ENCODE measurements around the gene GNAL. TPM values are rescaled to one million over a fixed set of nuclear protein-coding genes. Genes with fewer than 3 reads are reported as not detected.

The GNAL gene
- total RNA-seq, 1 donor from 2014 or later = 2.6 TPM

DNA sequence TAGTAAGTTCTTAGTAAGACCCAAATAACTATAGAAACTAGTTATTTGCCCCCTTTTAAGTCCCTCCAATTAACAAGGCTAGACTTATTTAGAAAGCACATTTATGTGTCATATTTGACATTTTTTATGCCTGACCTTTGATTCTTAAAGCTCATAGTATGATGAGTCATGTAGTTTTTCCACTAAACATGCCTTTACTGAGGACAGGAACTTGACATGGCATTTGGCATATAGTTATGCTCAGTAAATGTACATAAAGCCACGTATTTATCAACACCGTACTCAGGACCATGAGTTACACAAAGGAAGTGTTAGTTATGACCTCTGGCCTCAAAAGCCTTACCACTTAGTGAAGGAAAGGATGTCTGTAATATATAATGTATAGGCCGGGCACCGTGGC, 78.9 kb downstream of the GNAL start:
- Histone ChIP-seq H3K9ac (ENCODE audit: low read depth in 1 of 3, low read length in 3 of 3) (no peak overlapping the region), H3K4me3 (ENCODE audit: low read length in 3 of 3) (no peak overlapping the region), H3K36me3 (ENCODE audit: control insufficient read depth in 3 of 3, insufficient read depth in 3 of 3, low read length in 3 of 3) (no peaks in the 10 kb centered on the region), H3K27ac (ENCODE audit: low read depth, low read length) (no peak overlapping the region), H3K4me1 (ENCODE audit: control insufficient read depth in 3 of 3, insufficient read depth in 3 of 3, low read length in 3 of 3) (no peaks in the 10 kb centered on the region), H3K27me3 (ENCODE audit: control insufficient read depth in 3 of 3, insufficient read depth in 3 of 3, low read length in 3 of 3) (no peaks in the 10 kb centered on the region), H3K9me3 (ENCODE audit: control insufficient read depth in 3 of 3, low read length in 3 of 3) (no peaks in the 10 kb centered on the region)

- no peak overlapping the region for H3K27ac ChIP-seq (ENCODE audit: low read depth, low read length)
- no peaks in the 10 kb centered on the region for H3K27me3 ChIP-seq (ENCODE audit: control insufficient read depth in 3 of 3, insufficient read depth in 3 of 3, low read length in 3 of 3)
- H3K4me1 ChIP-seq (ENCODE audit: control insufficient read depth in 3 of 3, insufficient read depth in 3 of 3, low read length in 3 of 3) = no peaks in the 10 kb centered on the region
- H3K9me3 ChIP-seq (ENCODE audit: control insufficient read depth in 3 of 3, low read length in 3 of 3) = no peaks in the 10 kb centered on the region
- H3K9ac ChIP-seq (ENCODE audit: low read depth in 1 of 3, low read length in 3 of 3) = no peak overlapping the region
- no peaks in the 10 kb centered on the region for H3K36me3 ChIP-seq (ENCODE audit: control insufficient read depth in 3 of 3, insufficient read depth in 3 of 3, low read length in 3 of 3)
- H3K4me3 ChIP-seq (ENCODE audit: low read length in 3 of 3) = no peak overlapping the region
Observed at GRCh38 chr18:11775436-11776174, 86.5 kb downstream of the GNAL start.

DNA sequence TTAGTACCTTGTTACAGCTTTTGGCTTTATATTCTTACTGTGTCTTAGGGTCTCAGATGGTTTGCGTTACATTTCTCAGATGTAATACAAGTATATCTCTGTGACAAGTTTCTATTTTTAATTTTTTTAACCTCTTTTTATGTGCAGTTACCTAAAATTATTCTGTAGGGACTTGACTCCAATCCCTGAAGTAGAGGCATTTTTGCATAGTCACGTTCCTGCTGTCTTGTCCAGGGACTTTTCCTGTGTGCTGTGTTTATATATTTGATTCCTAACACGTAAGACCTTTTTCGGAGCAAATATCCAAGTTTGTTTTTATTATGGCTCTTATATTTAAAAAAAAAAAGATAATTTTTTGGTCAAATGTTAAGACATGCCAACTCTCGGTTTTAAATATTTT, 91.0 kb downstream of the GNAL start:
- no peaks in the 10 kb centered on the region for H3K36me3 ChIP-seq (ENCODE audit: control insufficient read depth in 3 of 3, insufficient read depth in 3 of 3, low read length in 3 of 3)
- H3K9ac ChIP-seq (ENCODE audit: low read depth in 1 of 3, low read length in 3 of 3) = no peak overlapping the region
- H3K27ac ChIP-seq (ENCODE audit: low read depth, low read length) = no peak overlapping the region
- H3K4me3 ChIP-seq (ENCODE audit: low read length in 3 of 3) = no peak overlapping the region
- H3K4me1 ChIP-seq (ENCODE audit: control insufficient read depth in 3 of 3, insufficient read depth in 3 of 3, low read length in 3 of 3) = no peaks in the 10 kb centered on the region
- no peaks in the 10 kb centered on the region for H3K27me3 ChIP-seq (ENCODE audit: control insufficient read depth in 3 of 3, insufficient read depth in 3 of 3, low read length in 3 of 3)
- H3K9me3 ChIP-seq (ENCODE audit: control insufficient read depth in 3 of 3, low read length in 3 of 3) = no peaks in the 10 kb centered on the region

GRCh38 chr18:11783716-11784331, 94.8 kb downstream of the GNAL start:
- H3K4me3 ChIP-seq (ENCODE audit: low read length in 3 of 3) = no peak overlapping the region
- no peaks in the 10 kb centered on the region for H3K36me3 ChIP-seq (ENCODE audit: control insufficient read depth in 3 of 3, insufficient read depth in 3 of 3, low read length in 3 of 3)
- H3K9me3 ChIP-seq (ENCODE audit: control insufficient read depth in 3 of 3, low read length in 3 of 3) = no peaks in the 10 kb centered on the region
- no peak overlapping the region for H3K27ac ChIP-seq (ENCODE audit: low read depth, low read length)
- H3K9ac ChIP-seq (ENCODE audit: low read depth in 1 of 3, low read length in 3 of 3) = no peak overlapping the region
- no peaks in the 10 kb centered on the region for H3K27me3 ChIP-seq (ENCODE audit: control insufficient read depth in 3 of 3, insufficient read depth in 3 of 3, low read length in 3 of 3)
- H3K4me1 ChIP-seq (ENCODE audit: control insufficient read depth in 3 of 3, insufficient read depth in 3 of 3, low read length in 3 of 3) = no peaks in the 10 kb centered on the region

DNA sequence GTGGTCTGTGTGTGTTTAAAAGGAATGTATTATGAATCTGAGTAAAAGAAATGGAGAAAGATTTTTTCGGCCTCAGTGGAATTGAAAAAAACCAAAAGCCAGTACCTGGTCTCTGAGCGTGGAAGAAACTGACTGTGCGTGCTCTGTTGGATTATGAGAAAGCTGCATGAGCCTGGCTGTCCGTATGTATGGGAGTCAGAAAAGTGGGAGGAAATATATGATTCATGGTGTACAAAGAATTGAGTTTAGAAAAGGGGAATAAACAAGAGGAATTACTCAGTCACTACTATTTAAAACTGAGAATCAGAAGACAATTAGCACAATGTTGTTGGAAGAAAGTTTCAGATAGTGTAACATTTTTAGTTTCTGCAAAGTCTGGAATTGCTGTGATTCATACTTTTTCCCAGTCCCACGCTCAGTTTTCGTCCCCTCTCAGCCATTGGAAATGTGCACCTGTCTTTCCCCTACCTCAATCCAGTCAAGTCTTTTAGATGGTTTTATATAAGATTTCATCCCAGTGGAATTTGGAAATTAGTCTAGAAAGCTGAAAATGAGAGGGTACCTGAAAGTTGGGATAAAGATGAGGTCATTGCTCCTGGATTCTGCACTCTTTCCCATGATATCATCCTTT, 95.7 kb downstream of the GNAL start:
- no peaks in the 10 kb centered on the region for H3K9me3 ChIP-seq (ENCODE audit: control insufficient read depth in 3 of 3, low read length in 3 of 3)

GRCh38 chr18:11785444-11786055, 96.5 kb downstream of the GNAL start:
- no peaks in the 10 kb centered on the region for H3K4me1 ChIP-seq (ENCODE audit: control insufficient read depth in 3 of 3, insufficient read depth in 3 of 3, low read length in 3 of 3)
- no peaks in the 10 kb centered on the region for H3K9me3 ChIP-seq (ENCODE audit: control insufficient read depth in 3 of 3, low read length in 3 of 3)
- no peak overlapping the region for H3K9ac ChIP-seq (ENCODE audit: low read depth in 1 of 3, low read length in 3 of 3)
- H3K27me3 ChIP-seq (ENCODE audit: control insufficient read depth in 3 of 3, insufficient read depth in 3 of 3, low read length in 3 of 3) = no peaks in the 10 kb centered on the region
- H3K36me3 ChIP-seq (ENCODE audit: control insufficient read depth in 3 of 3, insufficient read depth in 3 of 3, low read length in 3 of 3) = no peaks in the 10 kb centered on the region
- H3K27ac ChIP-seq (ENCODE audit: low read depth, low read length) = no peak overlapping the region
- peak overlapping the region in 1 of 3 donors; percentile 2 for H3K4me3 ChIP-seq (ENCODE audit: low read length in 3 of 3)

More for the DNA sequence above, 95.7 kb downstream of the GNAL start:
- no peak overlapping the region for H3K9ac ChIP-seq (ENCODE audit: low read depth in 1 of 3, low read length in 3 of 3)
- no peak overlapping the region for H3K4me3 ChIP-seq (ENCODE audit: low read length in 3 of 3)
- H3K27ac ChIP-seq (ENCODE audit: low read depth, low read length) = no peak overlapping the region
- H3K4me1 ChIP-seq (ENCODE audit: control insufficient read depth in 3 of 3, insufficient read depth in 3 of 3, low read length in 3 of 3) = no peaks in the 10 kb centered on the region
- H3K27me3 ChIP-seq (ENCODE audit: control insufficient read depth in 3 of 3, insufficient read depth in 3 of 3, low read length in 3 of 3) = no peaks in the 10 kb centered on the region
- no peaks in the 10 kb centered on the region for H3K36me3 ChIP-seq (ENCODE audit: control insufficient read depth in 3 of 3, insufficient read depth in 3 of 3, low read length in 3 of 3)

- no peaks in the 10 kb centered on the region for H3K4me1 ChIP-seq (ENCODE audit: control insufficient read depth in 3 of 3, insufficient read depth in 3 of 3, low read length in 3 of 3)
- no peak overlapping the region for H3K27ac ChIP-seq (ENCODE audit: low read depth, low read length)
- no peaks in the 10 kb centered on the region for H3K27me3 ChIP-seq (ENCODE audit: control insufficient read depth in 3 of 3, insufficient read depth in 3 of 3, low read length in 3 of 3)
- no peak overlapping the region for H3K9ac ChIP-seq (ENCODE audit: low read depth in 1 of 3, low read length in 3 of 3)
- no peaks in the 10 kb centered on the region for H3K36me3 ChIP-seq (ENCODE audit: control insufficient read depth in 3 of 3, insufficient read depth in 3 of 3, low read length in 3 of 3)
- no peaks in the 10 kb centered on the region for H3K9me3 ChIP-seq (ENCODE audit: control insufficient read depth in 3 of 3, low read length in 3 of 3)
- no peak overlapping the region for H3K4me3 ChIP-seq (ENCODE audit: low read length in 3 of 3)
Observed at GRCh38 chr18:11789716-11790510, 100.8 kb downstream of the GNAL start.

DNA sequence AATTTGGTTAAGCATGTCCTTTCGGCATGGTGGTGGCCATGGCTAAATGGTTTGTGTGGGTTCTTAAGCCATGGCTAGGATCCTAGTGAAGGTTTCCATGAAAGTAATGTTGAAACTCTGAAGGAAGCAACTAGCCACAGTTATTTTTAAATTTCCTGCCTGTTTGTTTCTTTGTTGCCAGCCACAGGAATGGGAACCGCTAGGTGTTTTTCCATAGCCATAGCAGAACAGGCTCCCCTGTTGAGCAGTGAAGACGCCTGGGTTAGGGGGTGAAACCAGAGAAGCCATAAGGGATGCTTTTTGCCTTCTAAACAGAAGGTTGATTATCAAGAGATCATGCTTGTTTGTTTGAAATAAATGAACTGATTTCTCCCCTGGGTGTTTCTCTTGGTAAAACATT, 102.1 kb downstream of the GNAL start:
- Histone ChIP-seq H3K36me3 (ENCODE audit: control insufficient read depth in 3 of 3, insufficient read depth in 3 of 3, low read length in 3 of 3) (no peaks in the 10 kb centered on the region), H3K9me3 (ENCODE audit: control insufficient read depth in 3 of 3, low read length in 3 of 3) (no peaks in the 10 kb centered on the region), H3K27me3 (ENCODE audit: control insufficient read depth in 3 of 3, insufficient read depth in 3 of 3, low read length in 3 of 3) (no peaks in the 10 kb centered on the region), H3K4me3 (ENCODE audit: low read length in 3 of 3) (no peak overlapping the region), H3K27ac (ENCODE audit: low read depth, low read length) (no peak overlapping the region), H3K9ac (ENCODE audit: low read depth in 1 of 3, low read length in 3 of 3) (no peak overlapping the region), H3K4me1 (ENCODE audit: control insufficient read depth in 3 of 3, insufficient read depth in 3 of 3, low read length in 3 of 3) (no peaks in the 10 kb centered on the region)

DNA sequence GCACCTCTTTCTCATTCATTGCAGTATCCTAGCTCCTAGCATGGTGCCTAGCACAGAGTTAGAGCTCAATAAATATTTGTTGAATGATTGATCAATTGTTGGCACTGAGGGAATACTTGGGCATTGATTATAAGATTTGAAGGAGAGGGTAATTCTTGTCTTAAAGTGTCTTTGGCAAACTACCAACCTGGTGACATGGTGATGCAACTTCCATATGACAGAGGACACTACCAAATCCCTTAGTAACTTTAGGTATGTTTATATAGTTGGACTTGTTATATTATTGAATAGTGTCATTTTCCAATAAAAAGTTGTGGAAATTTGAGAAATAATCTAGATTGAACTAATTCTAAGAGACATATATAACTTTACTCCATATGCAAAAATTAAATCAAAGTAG, 103.6 kb downstream of the GNAL start:
- H3K9ac ChIP-seq (ENCODE audit: low read depth in 1 of 3, low read length in 3 of 3) = no peak overlapping the region
- H3K9me3 ChIP-seq (ENCODE audit: control insufficient read depth in 3 of 3, low read length in 3 of 3) = no peaks in the 10 kb centered on the region
- H3K27ac ChIP-seq (ENCODE audit: low read depth, low read length) = no peak overlapping the region
- H3K4me3 ChIP-seq (ENCODE audit: low read length in 3 of 3) = no peak overlapping the region
- H3K36me3 ChIP-seq (ENCODE audit: control insufficient read depth in 3 of 3, insufficient read depth in 3 of 3, low read length in 3 of 3) = no peaks in the 10 kb centered on the region
- no peaks in the 10 kb centered on the region for H3K4me1 ChIP-seq (ENCODE audit: control insufficient read depth in 3 of 3, insufficient read depth in 3 of 3, low read length in 3 of 3)
- H3K27me3 ChIP-seq (ENCODE audit: control insufficient read depth in 3 of 3, insufficient read depth in 3 of 3, low read length in 3 of 3) = no peaks in the 10 kb centered on the region

Measured in skeletal muscle tissue (tissue), 4 donors.